A549 (cell line): ENCODE measurements around the gene ARHGEF7. TPM values are rescaled to one million over a fixed set of nuclear protein-coding genes. Genes with fewer than 3 reads are reported as not detected.
A peak's percentile ranks its signal among the peaks of the same experiment; 100 is the strongest.

Source experiments
- ATAC-seq, 2 experiments: fragments of 200-7000 bp in 1 of 2; fragments of >200 bp in 1 of 2; cut with Nextera tagmentation in 1 of 2; cut with Tn5 transposase in 1 of 2; 3 replicates each; pipeline versions ENCODE4 v1.8.0 to v1.9.1; 2018 to 2020; ENCODE audit warnings: mild to moderate bottlenecking in 1 of 2, moderate library complexity in 1 of 2
- CTCF ChIA-PET: fragments of 300-600 bp; sonication (Branson Sonifier 250); formaldehyde crosslinking; extraction: SDS; loops from one replicate; lab custom pipeline; 2021; ENCODE audit warnings: antibody characterized with exemption, inconsistent platforms; lab: Yijun Ruan, JAX
- POLR2A ChIA-PET: fragments of 350-600 bp; formaldehyde crosslinking; extraction: SDS; loops from one replicate; lab custom pipeline; 2021; ENCODE audit warnings: antibody characterized with exemption, inconsistent platforms; lab: Yijun Ruan, JAX
- DNase-seq, 2 experiments: peaks; one replicate each; pipeline versions ENCODE4 v3.0.0 to v3.0.0-alpha.2; 2011 to 2016; ENCODE audit warnings: low read depth in 1 of 2, low spot score in 1 of 2
- FAIRE-seq: peaks from 2 replicates; lab custom pipeline; 2011; peaks lifted over from hg19 to GRCh38; lab: Jason Lieb, UNC
- H3K27ac ChIP-seq, 2 experiments: fragments of >200 bp; sonication (Bioruptor Twin); formaldehyde crosslinking; 3 replicates each; pipeline ENCODE4 v1.5.1; 2016 to 2017
- H3K4me1 ChIP-seq: fragments of >200 bp; sonication (Bioruptor Twin); formaldehyde crosslinking; 3 replicates; pipeline ENCODE4 v1.6.1; 2016
- H3K4me2 ChIP-seq: fragments of >200 bp; sonication (Bioruptor Twin); formaldehyde crosslinking; 3 replicates; pipeline ENCODE4 v1.6.1; 2016
- H3K4me3 ChIP-seq: fragments of >200 bp; sonication (Bioruptor Twin); formaldehyde crosslinking; 3 replicates; pipeline ENCODE4 v1.5.1; 2016
- H3K9me3 ChIP-seq: fragments of >200 bp; sonication (Bioruptor Twin); formaldehyde crosslinking; 3 replicates; pipeline ENCODE4 v1.6.1; 2016
- BHLHE40 ChIP-seq: IDR thresholded peaks from 2 replicates; pipeline ENCODE4 v1.6.1; 2012; ENCODE audit warnings: low read depth, low read length, inconsistent platforms
- CBX8 ChIP-seq: fragments of 200-600 bp; sonication (generic); IDR thresholded peaks from 2 replicates; pipeline ENCODE4 v1.6.1; 2016
- EHF ChIP-seq: fragments of 250-450 bp; sonication (Bioruptor Pico); IDR thresholded peaks from 2 replicates; pipeline ENCODE4 v1.5.0; 2020; ENCODE audit warnings: mild to moderate bottlenecking
- ELK1 ChIP-seq: fragments of 150-350 bp; IDR thresholded peaks from 2 replicates; pipeline ENCODE4 v1.6.1; 2014; ENCODE audit warnings: low read depth, mild to moderate bottlenecking, low read length
- ESRRA ChIP-seq: fragments of 150-350 bp; IDR thresholded peaks from 2 replicates; pipeline ENCODE4 v1.6.1; 2014; ENCODE audit warnings: mild to moderate bottlenecking, low read length, borderline replicate concordance
- FOSL2 ChIP-seq, 2 experiments: fragments of 450-650 bp in 1 of 2; fragments of >200 bp in 1 of 2; sonication (Bioruptor Twin) in 1 of 2; formaldehyde crosslinking; IDR thresholded peaks; 2 replicates each; pipeline versions ENCODE4 v1.5.0 to v1.6.1; 2016 to 2020; ENCODE audit warnings: mild to moderate bottlenecking in 1 of 2, moderate library complexity in 1 of 2
- FOXS1 ChIP-seq: fragments of 250-450 bp; sonication (Bioruptor Pico); IDR thresholded peaks from 2 replicates; pipeline ENCODE4 v1.5.0; 2020; ENCODE audit warnings: mild to moderate bottlenecking, moderate library complexity
- HEYL ChIP-seq: fragments of 250-450 bp; sonication (Bioruptor Pico); IDR thresholded peaks from 2 replicates; pipeline ENCODE4 v1.8.0; 2021; ENCODE audit warnings: mild to moderate bottlenecking, moderate library complexity
- HOXB5 ChIP-seq: fragments of 250-450 bp; sonication (Bioruptor Pico); IDR thresholded peaks from 2 replicates; pipeline ENCODE4 v1.5.0; 2020; ENCODE audit warnings: mild to moderate bottlenecking, moderate library complexity
- JUN ChIP-seq, 2 experiments: fragments of >200 bp; sonication (Bioruptor Twin); formaldehyde crosslinking; IDR thresholded peaks; 2 replicates in 1 of 2; 3 replicates in 1 of 2; pipeline ENCODE4 v1.6.1; 2016 to 2017
- MAX ChIP-seq: IDR thresholded peaks from 2 replicates; pipeline ENCODE4 v1.6.1; 2012
- MAZ ChIP-seq: fragments of 150-350 bp; IDR thresholded peaks from 2 replicates; pipeline ENCODE4 v1.6.1; 2014; ENCODE audit warnings: antibody characterized with exemption, low read depth, low read length, borderline replicate concordance
- NFE2L2 ChIP-seq: fragments of 150-350 bp; conservative IDR thresholded peaks from 2 replicates; pipeline ENCODE4 v1.6.1; 2014; ENCODE audit warnings: low read length
- PHF8 ChIP-seq: fragments of 200-600 bp; sonication (generic); IDR thresholded peaks from 2 replicates; pipeline ENCODE4 v1.6.1; 2016; ENCODE audit warnings: low read depth, mild to moderate bottlenecking, antibody characterized with exemption, moderate library complexity, borderline replicate concordance
- POLR2AphosphoS2 ChIP-seq: conservative IDR thresholded peaks from 2 replicates; pipeline ENCODE4 v1.6.1; 2012; ENCODE audit warnings: low read length, improper control_type of control experiment, inconsistent platforms
- REST ChIP-seq: fragments of 200-600 bp; sonication (generic); IDR thresholded peaks from 2 replicates; pipeline ENCODE4 v1.6.1; 2016; ENCODE audit warnings: antibody characterized with exemption, mild to moderate bottlenecking, moderate library complexity
- RNF2 ChIP-seq: fragments of 200-600 bp; sonication (generic); IDR thresholded peaks from 2 replicates; pipeline ENCODE4 v1.6.1; 2016; ENCODE audit warnings: low read depth, mild to moderate bottlenecking, antibody characterized with exemption, moderate library complexity, borderline replicate concordance
- SMC3 ChIP-seq: fragments of >200 bp; sonication (Bioruptor Twin); formaldehyde crosslinking; IDR thresholded peaks from 3 replicates; pipeline ENCODE4 v1.6.1; 2018; ENCODE audit warnings: inconsistent platforms
- SREBF2 ChIP-seq: fragments of 450-650 bp; IDR thresholded peaks from 2 replicates; pipeline ENCODE4 v1.6.1; 2014; ENCODE audit warnings: mild to moderate bottlenecking, moderate library complexity
- ZFP36 ChIP-seq: fragments of 450-650 bp; IDR thresholded peaks from 2 replicates; pipeline ENCODE4 v1.6.1; 2014; ENCODE audit warnings: borderline replicate concordance; ENCODE audit not compliant: partially characterized antibody
- ZNF302 ChIP-seq: fragments of 250-450 bp; sonication (Bioruptor Pico); IDR thresholded peaks from 2 replicates; pipeline ENCODE4 v1.9.0; 2021; ENCODE audit warnings: inconsistent platforms, mild to moderate bottlenecking, moderate library complexity
- ZSCAN20 ChIP-seq: fragments of 250-450 bp; sonication (Bioruptor Pico); IDR thresholded peaks from 2 replicates; pipeline ENCODE4 v1.8.0; 2022; ENCODE audit warnings: mild to moderate bottlenecking, moderate library complexity
- WGBS: methylation state at CpG from one replicate; pipeline ENCODE4 v1.1.6; 2017; ENCODE audit errors: missing lambda C conversion rate; 5-methylcytosine and 5-hydroxymethylcytosine counted together
- polyA plus RNA-seq, 4 experiments: library from polyadenylated mRNA; depleted of rRNA in 3 of 4; stranded (reverse); fragments of >200 nt; fragmentation: RNase III in 1 of 4; extraction: RNeasy Plus Mini Kit Qiagen cat#74134 plus additional on column Dnase treatment in 1 of 4; gene quantifications; 2 replicates in 3 of 4; 3 replicates in 1 of 4; pipeline ENCODE4 v1.2.3, GENCODE V29; 2011 to 2017

Gene ARHGEF7
- polyA plus RNA-seq, 2 of the 4 experiments (the other 2 are of a cell fraction), result 21.1 to 23.1 TPM

- Histone ChIP-seq H3K4me3 (peak overlapping the region; percentile 55), H3K4me2 (peak overlapping the region; percentile 91), H3K27ac (peak overlapping the region in 1 of 2 experiments; percentile 14; a peak in 1 of 6 replicates), H3K4me1 (0 out of 3 replicates have a peak, but pooled peaks cover 5% of the 10 kb centered on the region), H3K9me3 (no peaks in the 10 kb centered on the region)
- WGBS, result 3% methylated on average over 26 of the region's 56 CpGs
- no peak for DNase-seq
- FAIRE-seq, result no peak
- no peak for TF ChIP-seq ZNF302
- no peak for TF ChIP-seq EHF (CRISPR knock-in tag)
- TF ChIP-seq RNF2, result 0 out of 2 replicates have a peak, but pooled peaks have one; percentile 30
- TF ChIP-seq CBX8, result 0 out of 2 replicates have a peak, but pooled peaks have one; percentile 58
- ChIA-PET POLR2A (no interaction called here), CTCF (no interaction called here)
- ATAC-seq, result peak; percentile 52 to 73; a peak in 5 of 6 replicates
Measured at GRCh38 chr13:111114362-111115060, 599 bp upstream of the ARHGEF7 start.

GRCh38 chr13:111115965-111116521 lies 933 bp downstream of the ARHGEF7 start:
- H3K4me2 ChIP-seq, result peak overlapping the region; percentile 91
- H3K9me3 ChIP-seq, result no peaks in the 10 kb centered on the region
- ChIA-PET CTCF (no interaction called here), POLR2A (no interaction called here)
- H3K4me3 ChIP-seq, result peak overlapping the region; percentile 55
- ATAC-seq (peak in 1 of 2 experiments; percentile 35; a peak in 3 of 6 replicates), DNase-seq (no peak), FAIRE-seq (no peak)
- TF ChIP-seq RNF2 (peak; percentile 99), ZFP36 (peak; percentile 65), CBX8 (peak; percentile 99), FOSL2 (IDR thresholded peaks at IDR 0.05) (no peak), FOSL2 (CRISPR knock-in tag; IDR thresholded peaks at IDR 0.05) (no peak)
- WGBS, result 5% methylated on average over 16 of the region's 39 CpGs
- H3K27ac ChIP-seq, result no peak overlapping the region
- 0 out of 3 replicates have a peak, but pooled peaks cover 5% of the 10 kb centered on the region for H3K4me1 ChIP-seq

GRCh38 chr13:111116856-111117255 lies 1.7 kb downstream of the ARHGEF7 start:
- ChIA-PET POLR2A (no interaction called here), CTCF (no interaction called here)
- no peaks in the 10 kb centered on the region for H3K9me3 ChIP-seq
- H3K4me2 ChIP-seq, result no peak overlapping the region
- no peak for ATAC-seq
- TF ChIP-seq MAZ, result no peak
- TF ChIP-seq JUN (IDR thresholded peaks at IDR 0.05), result no peak
- peak; percentile 55; the same call in 1 of the 2 replicates for TF ChIP-seq RNF2
- TF ChIP-seq PHF8, result no peak
- no peak for FAIRE-seq
- H3K4me1 ChIP-seq, result 0 out of 3 replicates have a peak, but pooled peaks cover 5% of the 10 kb centered on the region
- WGBS, result 97% methylated on average over 1 of the region's 1 CpG
- H3K27ac ChIP-seq, result no peak overlapping the region
- no peak overlapping the region for H3K4me3 ChIP-seq
- DNase-seq, result no peak

GRCh38 chr13:111117289-111117688 lies 2.2 kb downstream of the ARHGEF7 start:
- CTCF ChIA-PET, result no interaction called here
- H3K4me1 ChIP-seq, result 0 out of 3 replicates have a peak, but pooled peaks cover 5% of the 10 kb centered on the region
- TF ChIP-seq SREBF2 (no peak), MAX (no peak), HOXB5 (no peak), POLR2AphosphoS2 (no peak), ESRRA (no peak), ELK1 (no peak), NFE2L2 (no peak), FOXS1 (CRISPR knock-in tag) (no peak), FOSL2 (IDR thresholded peaks at IDR 0.05) (no peak), FOSL2 (CRISPR knock-in tag; IDR thresholded peaks at IDR 0.05) (no peak), SMC3 (no peak), REST (no peak), BHLHE40 (no peak), HEYL (CRISPR knock-in tag) (no peak), ZSCAN20 (CRISPR knock-in tag) (no peak)
- TF ChIP-seq, all 56 proteins: peak for 0
- WGBS, result 62% methylated on average over 5 of the region's 5 CpGs
- DNase-seq (no peak), ATAC-seq (no peak), FAIRE-seq (no peak)
- Histone ChIP-seq H3K27ac (no peak overlapping the region), H3K4me3 (no peak overlapping the region), H3K9me3 (no peaks in the 10 kb centered on the region), H3K4me2 (no peak overlapping the region)
- POLR2A ChIA-PET, result no interaction called here
